Measurements from ENCODE around the gene RYK. TPM values are rescaled to one million over a fixed set of nuclear protein-coding genes. Genes with fewer than 3 reads are reported as not detected.
A peak's percentile ranks its signal among the peaks of the same experiment; 100 is the strongest.
"Not testable (repeated sequence)": the region's sequence is repeated elsewhere in the genome, so short reads cannot be mapped to it uniquely, and the experiment has no call there.

Gene RYK
- total RNA-seq: 10 to 100 TPM; 33.7 to 38.5 TPM
- long read RNA-seq, full-length matches to known transcripts: 34 of 45 reads
- long read RNA-seq, partial matches to known transcripts: 6 of 45 reads
- long read RNA-seq, other reads (novel, unspliced or antisense): 5 of 45 reads

DNA sequence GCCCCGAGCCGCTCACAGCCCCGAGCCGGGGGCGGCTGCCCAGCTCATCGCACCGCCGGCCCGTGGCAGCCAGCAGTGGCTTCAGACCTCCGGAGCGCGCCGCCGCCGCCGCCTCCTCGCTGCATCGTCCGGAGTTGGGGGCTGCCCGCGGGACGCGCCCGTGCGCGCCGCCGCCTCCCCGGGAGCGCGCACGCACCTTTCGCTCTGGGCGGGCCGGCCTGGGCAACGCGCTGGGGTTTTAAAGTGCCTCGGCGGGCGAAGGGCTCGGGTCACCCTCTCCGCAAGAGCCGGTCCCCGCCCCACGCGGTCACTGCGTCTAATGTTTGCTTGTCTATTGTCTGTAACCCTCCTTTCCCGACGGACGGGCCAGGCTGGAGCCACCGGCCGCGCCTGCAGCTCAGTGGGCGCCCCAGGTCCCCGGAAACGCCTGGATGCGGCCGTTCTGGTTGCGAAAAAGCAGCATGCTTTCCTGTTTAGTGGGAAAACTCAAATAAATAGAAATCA lies at the start of gene RYK:
Gene RYK (minus strand): TSS at position 143 of the 504 bp plus-strand sequence. CDS start 205 bp downstream, outside the sequence.
- intact Hi-C loops (cut with DNase I, micrococcal nuclease): no loop called here
- DNase-seq: peak; percentile 83 to 88
- peak; percentile 94 for ATAC-seq

DNA sequence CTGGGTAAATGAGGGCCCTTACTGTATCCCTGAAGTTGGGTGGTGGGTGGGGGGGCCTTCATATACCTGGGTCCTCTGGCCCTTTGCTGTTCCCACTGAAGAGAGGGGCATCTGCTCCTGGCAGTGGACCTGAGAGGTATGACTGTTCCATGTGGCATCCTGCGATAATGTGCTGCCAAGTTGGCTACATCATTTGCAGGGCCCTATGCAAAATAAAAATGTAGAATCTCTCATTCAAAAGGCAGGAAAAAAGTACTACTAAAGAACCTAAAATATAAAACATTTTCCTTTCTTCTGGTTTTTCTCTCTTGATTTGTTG lies 49.2 kb upstream of the RYK start:
- DNase-seq (no peak), ATAC-seq (peak; percentile 8)
- intact Hi-C loops (cut with DNase I, micrococcal nuclease): loop anchor here (5.0 to 10.0 kb wide), 3 partner anchors 85 to 368 kb away; no protein-coding TSS in a partner anchor

DNA sequence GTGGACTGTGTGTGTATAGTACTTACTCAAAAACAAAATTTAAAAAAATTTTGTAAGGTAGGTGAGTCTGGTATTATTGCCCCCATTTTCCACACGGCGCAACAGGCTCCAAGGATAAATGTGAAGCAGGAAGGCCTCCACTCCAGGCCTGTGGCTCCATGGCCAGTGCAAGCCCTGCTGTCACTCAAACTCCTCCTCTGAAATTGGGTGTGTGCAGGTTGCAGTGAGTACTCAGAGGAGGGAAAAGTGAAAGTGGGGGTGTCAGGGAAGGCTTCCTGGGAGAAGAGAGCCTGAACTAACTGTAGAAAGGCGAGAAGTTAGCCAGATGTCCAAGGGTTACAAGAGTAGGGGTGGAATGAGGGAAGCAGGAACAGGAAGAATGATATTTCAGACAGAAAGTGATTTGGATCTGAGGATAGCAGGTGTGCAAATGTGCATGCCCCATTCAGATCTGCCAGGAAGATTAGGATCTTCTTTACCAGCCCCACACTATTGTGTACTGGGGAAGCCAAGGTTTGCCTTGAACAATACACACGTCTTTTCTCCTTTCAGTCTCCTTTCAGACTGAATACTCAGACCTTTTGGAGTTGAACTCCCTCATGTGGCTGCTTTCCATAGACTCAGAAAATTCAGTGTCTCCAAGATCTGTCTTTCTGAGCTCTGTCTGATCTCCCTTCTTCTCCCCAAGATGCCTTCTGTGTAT lies 48.7 kb upstream of the RYK start:
- ATAC-seq: peak; percentile 96
- intact Hi-C loops (cut with DNase I, micrococcal nuclease): loop anchor here (5.0 to 10.0 kb wide), 2 partner anchors 85 to 367 kb away; no protein-coding TSS in a partner anchor

DNA sequence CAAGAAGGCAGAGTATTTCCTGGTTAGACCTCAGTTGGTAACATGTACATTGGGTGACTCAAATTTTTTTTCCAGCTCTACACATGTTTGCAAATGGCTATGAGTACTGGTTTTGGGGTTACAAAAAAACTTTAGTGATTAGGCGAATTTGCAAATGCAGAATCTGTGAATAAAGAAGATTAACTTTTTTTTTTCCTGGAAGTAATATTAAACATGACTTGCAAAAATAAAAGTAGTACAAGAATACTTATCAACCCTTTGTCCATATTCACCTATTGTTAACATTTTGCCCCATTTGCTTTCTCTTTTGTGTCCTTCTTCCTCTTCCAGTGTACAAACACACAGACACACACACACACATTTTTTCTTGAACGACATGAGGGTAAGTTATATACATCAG lies 47.6 kb upstream of the RYK start:
- intact Hi-C loops (cut with DNase I, micrococcal nuclease): loop anchor here (5.0 to 10.0 kb wide), 2 partner anchors 83 to 366 kb away; no protein-coding TSS in a partner anchor
- ATAC-seq (no peak), DNase-seq (no peak)

More for the DNA sequence above, 48.7 kb upstream of the RYK start:
- DNase-seq: peak in 1 of 2 donors; percentile 49

DNA sequence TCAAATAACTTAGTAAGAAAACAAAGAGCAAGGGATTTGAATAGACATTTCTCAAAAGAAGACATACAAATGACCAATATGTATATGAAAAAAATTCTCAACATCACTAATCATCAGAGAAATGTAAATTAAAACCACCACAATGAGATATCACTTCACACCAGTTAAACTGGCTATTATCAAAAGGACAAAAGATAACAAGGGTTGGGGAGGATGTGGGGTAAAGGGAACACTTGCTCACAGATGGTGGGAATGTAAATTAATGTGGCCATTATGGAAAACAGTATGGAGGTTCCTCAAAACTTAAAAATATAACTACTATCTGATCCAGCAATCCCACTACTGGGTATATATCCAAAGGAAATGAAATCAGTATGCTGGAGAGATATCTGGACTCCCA lies 46.0 kb upstream of the RYK start:
- DNase-seq (no peak), ATAC-seq (no peak)
- intact Hi-C loops (cut with DNase I, micrococcal nuclease): loop anchor here (5.0 to 10.0 kb wide), 2 partner anchors 82 to 364 kb away; no protein-coding TSS in a partner anchor

- intact Hi-C loops (cut with DNase I, micrococcal nuclease): loop anchor here (5.0 to 10.0 kb wide), 2 partner anchors 81 to 364 kb away; no protein-coding TSS in a partner anchor
These were observed 45.3 kb upstream of the RYK start for GRCh38 chr3:134295930-134296329.

GRCh38 chr3:134294302-134295280 lies 43.9 kb upstream of the RYK start:
- no peak for ATAC-seq
- intact Hi-C loops (cut with DNase I, micrococcal nuclease): loop anchor here (5.0 to 10.0 kb wide), 2 partner anchors 80 to 362 kb away; no protein-coding TSS in a partner anchor
- no peak for DNase-seq

More at GRCh38 chr3:134295930-134296329, 45.3 kb upstream of the RYK start:
- no peak for ATAC-seq
- DNase-seq: no peak

- DNase-seq: peak; percentile 42 to 72
- intact Hi-C loops (cut with DNase I, micrococcal nuclease): loop anchor here in 1 of 2 donors (10.0 kb wide), 1 partner anchor 77 kb away; no protein-coding TSS in a partner anchor
- ATAC-seq: peak; percentile 25
These were observed 40.9 kb upstream of the RYK start for GRCh38 chr3:134291319-134292254.

GRCh38 chr3:134287512-134287911 lies 36.9 kb upstream of the RYK start:
- intact Hi-C loops (cut with DNase I, micrococcal nuclease): no loop called here
- DNase-seq: no peak
- ATAC-seq: no peak

DNA sequence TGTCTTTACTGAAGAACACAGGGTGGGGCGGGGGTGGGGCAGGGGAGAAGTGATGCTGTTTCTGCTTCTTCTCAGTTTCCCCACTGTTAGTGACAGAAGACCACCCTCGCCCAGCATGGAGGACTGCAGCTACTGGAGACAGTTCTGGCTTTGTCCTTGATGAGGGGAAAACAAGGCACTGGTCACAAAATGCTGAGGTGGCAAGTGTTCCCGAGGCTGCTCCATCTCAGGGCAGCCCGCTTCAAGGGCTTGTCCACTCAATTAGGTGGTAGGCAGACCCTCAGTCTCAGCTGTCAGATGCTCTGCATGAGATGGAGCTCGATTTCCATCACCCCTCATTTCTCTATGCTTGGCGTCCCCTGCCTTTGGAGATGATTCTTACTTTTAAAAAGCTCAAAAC lies 33.8 kb upstream of the RYK start:
- no peak for ATAC-seq
- intact Hi-C loops (cut with DNase I, micrococcal nuclease): no loop called here
- DNase-seq: no peak

GRCh38 chr3:134282659-134283047 lies 32.0 kb upstream of the RYK start:
- ATAC-seq: no peak
- intact Hi-C loops (cut with DNase I, micrococcal nuclease): no loop called here
- DNase-seq: no peak

DNA sequence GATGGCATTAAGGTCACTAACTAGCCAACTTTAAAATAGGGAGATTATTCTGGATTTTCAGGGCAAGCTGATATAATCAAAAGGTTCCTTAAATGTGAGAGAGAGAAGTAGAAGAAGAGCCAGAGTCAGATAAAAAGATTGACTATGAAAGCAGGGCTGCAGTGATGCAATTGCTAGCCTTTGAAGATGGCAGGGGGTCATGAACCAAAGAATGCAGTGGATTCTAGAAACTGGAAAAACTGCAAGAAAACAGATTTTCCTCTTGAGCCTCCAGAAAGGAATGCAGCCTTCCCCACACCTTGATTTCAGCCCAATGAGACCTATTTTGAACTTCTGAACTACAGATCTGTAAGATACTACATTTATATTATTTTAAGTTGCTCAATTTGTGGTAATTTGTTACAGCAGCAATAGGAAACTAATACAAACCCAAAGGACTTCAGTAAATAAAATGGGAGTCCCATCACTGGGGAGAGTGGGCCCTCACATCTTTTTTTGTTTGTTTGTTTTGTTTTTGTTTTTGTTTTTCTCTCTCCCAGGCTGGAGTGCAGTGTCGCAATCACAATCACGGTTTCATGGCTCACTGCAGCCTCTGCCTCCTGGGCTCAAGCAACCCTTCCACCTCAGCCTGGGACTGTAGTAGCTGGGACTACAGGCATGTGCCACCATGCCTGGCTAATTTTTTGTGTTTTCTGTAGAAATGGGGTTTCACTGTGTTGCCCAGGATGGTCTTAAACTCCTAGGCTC lies 31.4 kb upstream of the RYK start:
- no peak for ATAC-seq
- DNase-seq: no peak
- intact Hi-C loops (cut with DNase I, micrococcal nuclease): no loop called here

DNA sequence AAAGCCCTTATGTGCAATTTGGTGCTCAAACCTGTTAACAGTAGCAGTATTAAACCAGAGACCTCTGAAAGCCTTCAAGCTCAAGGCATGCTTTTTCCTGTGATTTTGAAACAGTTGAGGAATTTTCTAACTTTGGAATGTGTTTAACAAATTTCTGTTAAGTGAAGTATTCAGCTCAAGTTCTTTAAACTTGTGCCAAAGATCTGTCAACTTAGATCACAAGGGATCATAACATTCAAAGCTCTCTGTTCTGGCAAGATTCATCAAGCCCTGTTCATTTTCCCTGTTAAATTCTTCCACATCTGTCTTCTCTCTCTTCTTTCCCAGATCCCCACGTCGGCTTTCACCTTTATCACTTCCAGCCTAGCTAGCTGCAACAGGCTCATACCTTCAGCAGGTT lies 28.8 kb upstream of the RYK start:
- intact Hi-C loops (cut with DNase I, micrococcal nuclease): no loop called here
- ATAC-seq (no peak), DNase-seq (no peak)

GRCh38 chr3:134277066-134277660 lies 26.5 kb upstream of the RYK start:
- no peak for ATAC-seq

DNA sequence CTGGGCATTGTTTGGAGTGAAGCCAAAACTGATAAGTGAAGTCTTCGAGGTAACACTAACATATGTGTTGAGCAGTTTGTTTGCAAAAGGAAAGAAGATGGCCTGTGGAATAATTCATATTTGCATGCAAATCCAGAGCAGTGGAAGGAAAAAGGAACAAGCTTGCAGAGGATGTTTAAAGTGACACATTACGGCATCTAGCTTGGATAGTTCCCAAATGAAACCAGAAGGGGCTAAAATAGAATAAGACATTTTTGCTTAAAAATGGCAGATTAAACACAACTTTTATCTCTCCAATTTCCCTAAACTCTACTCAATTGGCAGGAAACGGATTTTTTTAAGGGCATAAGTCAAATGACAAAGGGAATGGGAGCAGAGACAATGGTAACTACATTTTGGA lies 25.4 kb upstream of the RYK start:
- no peak for DNase-seq
- no peak for ATAC-seq
- intact Hi-C loops (cut with DNase I, micrococcal nuclease): no loop called here

More at GRCh38 chr3:134277066-134277660, 26.5 kb upstream of the RYK start:
- intact Hi-C loops (cut with DNase I, micrococcal nuclease): no loop called here
- no peak for DNase-seq

- DNase-seq; intact Hi-C loops (cut with DNase I, micrococcal nuclease): not testable (repeated sequence)
- ATAC-seq: peak; percentile 65
These were observed 24.5 kb upstream of the RYK start for GRCh38 chr3:134275110-134275509.

DNA sequence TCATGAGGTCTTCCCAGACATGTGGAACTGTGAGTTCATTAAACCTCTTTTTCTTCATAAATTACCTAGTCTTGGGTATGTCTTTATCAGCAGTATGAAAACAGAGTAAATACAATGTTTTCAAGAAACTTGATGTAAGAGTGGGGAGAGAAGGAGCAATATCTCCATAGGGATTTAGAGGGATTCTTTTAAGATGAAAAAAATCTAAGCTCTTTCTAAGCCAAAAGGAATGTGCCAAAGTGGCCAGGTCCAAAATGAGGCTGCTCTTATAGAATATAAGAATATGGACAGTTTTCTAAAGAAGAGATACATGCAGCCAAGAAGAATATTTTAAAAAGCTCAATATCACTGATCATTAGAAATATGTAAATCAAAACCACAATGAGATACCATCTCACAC lies 23.9 kb upstream of the RYK start:
- no peak for ATAC-seq
- DNase-seq: no peak
- intact Hi-C loops (cut with DNase I, micrococcal nuclease): no loop called here
